Pancreas (tissue), 10 donors: ENCODE results near the gene FAM110D. TPM values are rescaled to one million over a fixed set of nuclear protein-coding genes. Genes with fewer than 3 reads are reported as not detected.

Source experiments
- ATAC-seq, 4 donors: fragments of 200-7000 bp; cut with Tn5 transposase; one replicate each; pipeline versions ENCODE4 v1.8.0 to v1.9.1; 2020; ENCODE audit warnings: mild to moderate bottlenecking in 4 of 4, moderate library complexity in 4 of 4
- DNase-seq, 6 donors: peaks; one replicate each; pipeline ENCODE4 v3.0.0-alpha.2; 2020
- FAIRE-seq: peaks from 2 replicates; lab custom pipeline; 2012; peaks lifted over from hg19 to GRCh38; lab: Jason Lieb, UNC
- H3K27ac ChIP-seq, 4 donors: fragments of 200-600 bp; sonication (generic); 1 replicate in 3 of 4; 2 replicates in 1 of 4; pipeline versions ENCODE4 v1.5.0 to v1.8.0; 2020
- H3K27me3 ChIP-seq, 4 donors: fragments of 200-600 bp; one replicate each; pipeline ENCODE4 v1.8.0; 2021
- H3K36me3 ChIP-seq, 3 donors: fragments of 200-600 bp; sonication (generic) in 1 of 3; one replicate each; pipeline versions ENCODE4 v1.5.0 to v1.8.0; 2020 to 2021
- H3K4me1 ChIP-seq, 3 donors: fragments of 200-600 bp; one replicate each; pipeline ENCODE4 v1.8.0; 2021
- H3K4me3 ChIP-seq, 4 donors: fragments of 200-600 bp; sonication (generic) in 2 of 4; one replicate each; pipeline versions ENCODE4 v1.5.0 to v1.8.0; 2020 to 2021
- H3K9me3 ChIP-seq, 4 donors: fragments of 200-600 bp; one replicate each; pipeline ENCODE4 v1.8.0; 2021
- WGBS, 2 donors: extraction: QIAGEN DNeasy Blood & Tissue Kit; methylation state at CpG; one replicate each; pipeline ENCODE4 v1.1.7; 2013; 5-methylcytosine and 5-hydroxymethylcytosine counted together
- intact Hi-C, 3 donors: fragments of 100-400 bp; cut with DNase I; formaldehyde crosslinking; loops; one replicate each; pipeline versions ENCODE4 v1.11.1 to v1.14.2; 2022
- polyA plus RNA-seq, 2 donors: library from polyadenylated mRNA; stranded (reverse); fragments of 200-250 nt; gene quantifications; one replicate each; pipeline ENCODE4 v1.2.3, GENCODE V29; 2013
- total RNA-seq, 6 donors: library from RNA; stranded (reverse); fragmentation: NEBNext Ultra II Directional in 4 of 6; extraction: Animal tissue kit (Norgen Biotek cat#: 25700) in 4 of 6; gene quantifications; one replicate each; pipeline versions ENCODE4 v1.2.1 to v1.2.4, GENCODE V29; 2021 to 2023
- TF ChIP-seq, protein P1 (sequence below), 4 donors: fragments of 200-600 bp; sonication (generic) in 3 of 4; IDR thresholded peaks; one replicate each; pipeline versions ENCODE4 v1.5.0 to v1.8.0; 2021; ENCODE audit warnings: antibody characterized with exemption in 4 of 4
- donor health status: healthy with polysubstance abuse.
- donor health status: DM: no; HTN: no; CAD: no; lungs with moderate emphysema.
- donor health status: DM: no; HTN: no; CAD: no.
- donor health status: control.
- donor health status: control.
- donor health status: Bipolar disorder and iron deficiency.
- donor health status: DM: yes; HTN: yes; CAD: no.
- donor health status: DM: no; HTN: no; CAD: no.
- donor health status: DM: no; HTN: no; CAD: no.
- donor health status: DM: yes; HTN: yes; CAD: no.

Gene FAM110D
- total and polyA plus RNA-seq, 8 donors = 0.79 to 3.5 (median 1.1) TPM

DNA sequence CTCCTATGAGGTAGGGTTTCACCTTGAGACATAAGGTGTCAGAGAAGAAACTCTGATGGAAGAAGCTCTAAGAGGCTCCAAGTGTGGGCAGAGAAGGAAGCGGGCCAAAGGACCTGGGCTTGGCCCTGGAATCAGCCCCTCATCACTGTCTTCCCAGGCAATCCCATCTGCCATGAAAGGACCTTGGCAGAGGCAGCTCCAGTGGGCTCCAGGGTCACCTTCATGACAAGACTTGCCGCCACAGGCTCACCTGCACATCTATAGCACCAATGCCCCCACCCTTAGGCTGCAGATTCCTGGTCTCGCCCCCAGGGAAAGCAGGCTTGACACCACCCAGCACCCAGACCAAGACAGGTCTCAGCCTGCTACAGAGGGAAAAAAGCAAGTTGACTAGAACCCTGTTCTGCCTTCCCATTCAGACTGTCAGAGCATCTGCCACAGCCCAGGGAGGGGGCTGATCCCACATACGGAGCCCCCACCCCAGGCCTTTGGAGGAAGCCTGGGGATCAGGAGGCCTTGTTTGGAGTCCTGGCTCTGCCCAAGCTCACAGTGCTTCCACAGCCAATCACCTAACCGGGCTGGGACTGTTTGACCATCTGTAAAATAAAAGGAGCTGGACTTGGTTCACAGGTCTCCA, 490 bp upstream of the FAM110D start:
- no peak for FAIRE-seq
- ATAC-seq = no peak
- Histone ChIP-seq H3K9me3 (no peaks in the 10 kb centered on the region), H3K4me1 (peaks cover 0 to 3% (median 0%) of the 10 kb centered on the region in 3 donors), H3K36me3 (no peaks in the 10 kb centered on the region), H3K27ac (no peak overlapping the region), H3K27me3 (no peaks in the 10 kb centered on the region), H3K4me3 (no peak overlapping the region)
- intact Hi-C loops = no loop called here
- WGBS, 2 donors = 80 to 86% methylated on average over 5 of the region's 5 CpGs
- TF ChIP-seq, protein P1, sequence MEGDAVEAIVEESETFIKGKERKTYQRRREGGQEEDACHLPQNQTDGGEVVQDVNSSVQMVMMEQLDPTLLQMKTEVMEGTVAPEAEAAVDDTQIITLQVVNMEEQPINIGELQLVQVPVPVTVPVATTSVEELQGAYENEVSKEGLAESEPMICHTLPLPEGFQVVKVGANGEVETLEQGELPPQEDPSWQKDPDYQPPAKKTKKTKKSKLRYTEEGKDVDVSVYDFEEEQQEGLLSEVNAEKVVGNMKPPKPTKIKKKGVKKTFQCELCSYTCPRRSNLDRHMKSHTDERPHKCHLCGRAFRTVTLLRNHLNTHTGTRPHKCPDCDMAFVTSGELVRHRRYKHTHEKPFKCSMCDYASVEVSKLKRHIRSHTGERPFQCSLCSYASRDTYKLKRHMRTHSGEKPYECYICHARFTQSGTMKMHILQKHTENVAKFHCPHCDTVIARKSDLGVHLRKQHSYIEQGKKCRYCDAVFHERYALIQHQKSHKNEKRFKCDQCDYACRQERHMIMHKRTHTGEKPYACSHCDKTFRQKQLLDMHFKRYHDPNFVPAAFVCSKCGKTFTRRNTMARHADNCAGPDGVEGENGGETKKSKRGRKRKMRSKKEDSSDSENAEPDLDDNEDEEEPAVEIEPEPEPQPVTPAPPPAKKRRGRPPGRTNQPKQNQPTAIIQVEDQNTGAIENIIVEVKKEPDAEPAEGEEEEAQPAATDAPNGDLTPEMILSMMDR (IDR thresholded peaks at IDR 0.05) = no peak
- DNase-seq = peak in 1 of 6 donors; percentile 27

DNA sequence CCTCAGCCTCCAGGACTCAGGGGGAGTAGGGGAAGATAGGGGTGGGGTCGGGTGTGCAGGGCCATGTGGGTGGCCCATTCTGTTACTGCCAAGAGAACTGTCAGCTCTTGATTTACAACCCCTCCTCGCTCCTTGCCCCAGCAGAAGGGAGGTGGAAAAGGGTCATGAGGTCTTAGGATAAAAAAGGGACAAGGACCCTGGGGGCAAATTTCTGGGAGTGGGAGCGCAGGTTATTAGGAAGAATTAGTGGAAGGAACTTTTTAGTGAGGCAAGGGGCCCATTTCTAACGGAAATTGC, 812 bp downstream of the FAM110D start:
- no peaks in the 10 kb centered on the region for H3K9me3 ChIP-seq
- no peak for FAIRE-seq
- no peaks in the 10 kb centered on the region for H3K36me3 ChIP-seq
- no peak for ATAC-seq
- TF ChIP-seq, protein P1 (IDR thresholded peaks at IDR 0.05) = no peak
- H3K27me3 ChIP-seq = no peaks in the 10 kb centered on the region
- intact Hi-C loops = no loop called here
- no peak overlapping the region for H3K27ac ChIP-seq
- H3K4me3 ChIP-seq = peak overlapping the region in 1 of 4 donors; percentile 19
- H3K4me1 ChIP-seq = peaks cover 0 to 3% (median 0%) of the 10 kb centered on the region in 3 donors
- 73 to 76% methylated on average over 4 of the region's 4 CpGs for WGBS, 2 donors
- no peak for DNase-seq

DNA sequence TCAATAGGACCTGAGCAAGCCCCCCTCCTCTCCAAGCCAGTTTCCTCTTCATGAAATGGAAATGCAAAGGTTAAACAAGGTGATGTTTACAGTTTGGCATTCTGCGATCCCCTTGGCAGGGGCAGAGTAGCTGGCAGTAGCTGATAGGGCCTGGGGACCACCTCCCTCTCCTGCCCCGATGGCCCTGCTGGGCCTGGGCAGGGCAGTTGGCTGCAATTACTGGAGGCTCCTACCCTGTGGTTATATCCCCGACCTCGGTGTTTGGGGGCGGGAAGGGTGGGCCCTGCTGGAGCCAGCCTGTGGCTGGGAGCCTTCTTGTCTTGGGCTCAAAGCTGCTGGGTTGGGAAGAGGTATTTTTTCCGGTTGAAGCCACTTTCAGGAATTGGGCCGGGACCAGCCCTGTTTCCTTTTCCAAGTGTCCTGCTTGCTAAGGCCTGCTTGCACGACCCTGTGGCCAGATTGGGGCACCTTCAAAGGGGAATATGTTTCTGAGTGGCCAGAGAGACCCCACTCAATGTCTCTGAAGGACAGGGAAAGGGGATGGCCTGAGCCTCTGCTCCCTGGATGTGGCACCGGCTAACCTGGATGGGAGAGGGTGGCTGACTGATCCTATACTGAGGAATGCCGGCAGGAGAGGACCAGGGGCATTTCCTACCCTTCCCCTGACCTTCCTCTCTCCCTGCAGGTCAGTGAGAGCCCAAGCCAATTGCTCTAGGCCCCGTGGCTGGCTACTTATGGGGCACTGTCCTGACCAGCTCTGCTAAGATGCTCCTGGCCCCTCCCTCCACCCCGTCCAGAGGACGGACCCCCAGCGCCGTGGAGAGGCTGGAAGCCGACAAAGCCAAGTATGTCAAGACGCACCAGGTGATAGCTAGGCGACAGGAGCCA, 1.9 kb downstream of the FAM110D start:
- WGBS, 2 donors = 48 to 53% methylated on average over 18 of the region's 18 CpGs
- no peak for FAIRE-seq
- no peak for ATAC-seq

DNA sequence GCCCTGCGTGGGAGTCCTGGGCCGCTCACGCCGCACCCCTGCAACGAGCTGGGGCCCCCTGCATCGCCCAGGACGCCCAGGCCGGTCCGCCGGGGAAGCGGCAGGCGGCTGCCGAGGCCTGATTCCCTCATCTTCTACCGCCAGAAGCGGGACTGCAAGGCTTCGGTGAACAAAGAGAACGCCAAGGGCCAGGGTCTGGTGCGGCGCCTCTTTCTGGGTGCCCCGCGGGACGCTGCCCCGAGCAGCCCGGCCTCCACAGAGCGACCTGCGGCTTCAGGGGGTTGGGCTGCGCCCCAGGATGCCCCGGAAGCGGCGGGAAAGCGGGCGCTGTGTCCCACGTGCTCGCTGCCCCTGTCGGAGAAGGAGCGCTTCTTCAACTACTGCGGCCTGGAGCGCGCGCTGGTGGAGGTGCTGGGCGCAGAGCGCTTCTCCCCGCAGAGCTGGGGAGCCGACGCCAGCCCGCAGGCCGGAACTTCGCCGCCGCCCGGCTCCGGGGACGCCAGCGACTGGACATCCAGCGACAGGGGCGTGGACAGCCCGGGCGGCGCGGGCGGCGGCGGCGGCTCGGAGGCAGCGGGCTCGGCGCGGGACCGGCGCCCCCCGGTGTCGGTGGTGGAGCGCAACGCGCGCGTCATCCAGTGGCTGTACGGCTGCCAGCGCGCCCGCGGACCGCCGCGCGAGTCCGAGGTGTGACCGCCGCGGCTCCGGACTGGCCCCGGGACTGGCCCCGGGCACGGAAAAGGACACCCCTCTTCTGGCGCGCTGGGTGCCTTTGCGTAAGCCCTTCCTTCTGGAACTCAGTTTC, 2.7 kb downstream of the FAM110D start:
- Histone ChIP-seq H3K9me3 (no peaks in the 10 kb centered on the region), H3K4me1 (peaks cover 0 to 3% (median 0%) of the 10 kb centered on the region in 3 donors), H3K27me3 (no peaks in the 10 kb centered on the region), H3K36me3 (no peaks in the 10 kb centered on the region), H3K27ac (peak overlapping the region in 1 of 4 donors; percentile 27), H3K4me3 (peak overlapping the region; percentile 28 to 64 (median 44))
- TF ChIP-seq, protein P1 (IDR thresholded peaks at IDR 0.05) = no peak
- 1 to 2% methylated on average over 73 to 98 of the region's 98 CpGs for WGBS, 2 donors
- DNase-seq (peak; percentile 54 to 87 (median 71)), ATAC-seq (peak; percentile 64 to 80 (median 76)), FAIRE-seq (no peak)
- intact Hi-C loops = no loop called here

More for the DNA sequence above, 1.9 kb downstream of the FAM110D start:
- Histone ChIP-seq H3K4me1 (peaks cover 0 to 3% (median 0%) of the 10 kb centered on the region in 3 donors), H3K27me3 (no peaks in the 10 kb centered on the region), H3K27ac (no peak overlapping the region), H3K4me3 (peak overlapping the region; percentile 28 to 64 (median 44)), H3K36me3 (no peaks in the 10 kb centered on the region), H3K9me3 (no peaks in the 10 kb centered on the region)
- peak in 3 of 6 donors; percentile 22 to 41 (median 37) for DNase-seq
- TF ChIP-seq, protein P1 (IDR thresholded peaks at IDR 0.05) = no peak
- intact Hi-C loops = no loop called here
